HepG2 (cell line): ENCODE data around the gene C16orf89. TPM values are rescaled to one million over a fixed set of nuclear protein-coding genes. Genes with fewer than 3 reads are reported as not detected.

ENCODE experiments used
- HHEX ChIP-seq: IDR thresholded peaks from 2 replicates; pipeline ENCODE4 v1.6.1; 2016; ENCODE audit warnings: control low read depth
- JUNB ChIP-seq: sonication (generic); formaldehyde crosslinking; IDR thresholded peaks from 2 replicates; pipeline ENCODE4 v1.8.0; 2022; ENCODE audit warnings: missing genetic modification reagents, mild to moderate bottlenecking, borderline replicate concordance
- KAT7 ChIP-seq: IDR thresholded peaks from 2 replicates; pipeline ENCODE4 v1.6.1; 2018; ENCODE audit warnings: borderline replicate concordance, missing compliant biosample characterization
- MED13 ChIP-seq: sonication (generic); formaldehyde crosslinking; IDR thresholded peaks from 2 replicates; pipeline ENCODE4 v1.5.0; 2020; ENCODE audit warnings: missing genetic modification reagents
- MEF2D ChIP-seq: sonication (generic); formaldehyde crosslinking; IDR thresholded peaks from 2 replicates; pipeline ENCODE4 v1.5.1; 2020; ENCODE audit warnings: mild to moderate bottlenecking, missing genetic modification reagents
- MNT ChIP-seq: fragments of 450-650 bp; IDR thresholded peaks from 2 replicates; pipeline ENCODE4 v1.6.1; 2016
- MTF2 ChIP-seq: sonication (generic); formaldehyde crosslinking; IDR thresholded peaks from 2 replicates; pipeline ENCODE4 v1.5.0; 2020; ENCODE audit warnings: missing genetic modification reagents, borderline replicate concordance
- NFKB2 ChIP-seq: sonication (generic); formaldehyde crosslinking; IDR thresholded peaks from 2 replicates; pipeline ENCODE4 v1.4.0; 2020; ENCODE audit warnings: missing genetic modification reagents, borderline replicate concordance
- NFYC ChIP-seq: IDR thresholded peaks from 2 replicates; pipeline ENCODE4 v1.6.1; 2016; ENCODE audit warnings: missing genetic modification reagents, missing compliant biosample characterization
- PRPF4 ChIP-seq: fragments of 200-400 bp; formaldehyde crosslinking; IDR thresholded peaks from 2 replicates; pipeline ENCODE4 v1.6.1; 2016; ENCODE audit warnings: low read length, low read depth; ENCODE audit not compliant: poor library complexity, severe bottlenecking
- SCMH1 ChIP-seq: sonication (generic); formaldehyde crosslinking; IDR thresholded peaks from 2 replicates; pipeline ENCODE4 v1.9.0; 2021; ENCODE audit warnings: missing genetic modification reagents, mild to moderate bottlenecking, borderline replicate concordance
- TERF1 ChIP-seq: sonication (generic); formaldehyde crosslinking; IDR thresholded peaks from 2 replicates; pipeline ENCODE4 v1.8.0; 2022; ENCODE audit warnings: mild to moderate bottlenecking, missing genetic modification reagents, moderate library complexity
- ZBTB8A ChIP-seq: sonication (generic); formaldehyde crosslinking; IDR thresholded peaks from 2 replicates; pipeline ENCODE4 v1.4.0; 2020; ENCODE audit warnings: mild to moderate bottlenecking, low read depth, missing genetic modification reagents, borderline replicate concordance
- ZNF142 ChIP-seq: sonication (generic); formaldehyde crosslinking; IDR thresholded peaks from 2 replicates; pipeline ENCODE4 v1.4.0; 2020; ENCODE audit warnings: missing genetic modification reagents
- ZNF232 ChIP-seq: sonication (generic); formaldehyde crosslinking; IDR thresholded peaks from 2 replicates; pipeline ENCODE4 v1.4.0; 2020; ENCODE audit warnings: missing genetic modification reagents, borderline replicate concordance
- ZNF605 ChIP-seq: sonication (generic); formaldehyde crosslinking; IDR thresholded peaks from 2 replicates; pipeline ENCODE4 v1.8.0; 2022; ENCODE audit warnings: mild to moderate bottlenecking, missing genetic modification reagents
- ZNF614 ChIP-seq: IDR thresholded peaks from 2 replicates; pipeline ENCODE4 v1.6.1; 2018; ENCODE audit warnings: missing biosample characterization, missing genetic modification reagents, inconsistent platforms, borderline replicate concordance
- ZNF639 ChIP-seq: conservative IDR thresholded peaks from 2 replicates; pipeline ENCODE4 v1.6.1; 2018; ENCODE audit warnings: missing genetic modification reagents
- polyA plus RNA-seq, 8 experiments: library from polyadenylated mRNA; depleted of rRNA in 3 of 8; stranded (reverse) in 7 of 8; unstranded in 1 of 8; fragments of >200 nt; fragmentation: Illumina TruSeq in 4 of 8; extraction: Trizol in 4 of 8; gene quantifications; 2 replicates each; pipeline versions ENCODE4 v1.2.1 to v1.2.3, GENCODE V29; 2011 to 2016; ENCODE audit warnings: low read depth in 4 of 8, missing spikeins in 1 of 8, mixed read lengths in 1 of 8; ENCODE audit not compliant: insufficient read depth in 1 of 8
- total RNA-seq, 5 experiments: library from RNA; depleted of rRNA; stranded (reverse); fragments of >200 nt; fragmentation: Illumina TruSeq; extraction: Trizol; gene quantifications; 2 replicates each; pipeline ENCODE4 v1.2.3, GENCODE V29; 2016; ENCODE audit warnings: low read depth in 1 of 5
- TF ChIP-seq, protein P1 (sequence below): sonication (generic); formaldehyde crosslinking; IDR thresholded peaks from 2 replicates; pipeline ENCODE4 v1.5.0; 2020; ENCODE audit warnings: missing genetic modification reagents

C16orf89 gene
- total and polyA plus RNA-seq, 2 of the 13 experiments (the other 11 are each of a cell fraction or from before 2014, with no cell fraction given) = 1.9 to 3.4 TPM

DNA sequence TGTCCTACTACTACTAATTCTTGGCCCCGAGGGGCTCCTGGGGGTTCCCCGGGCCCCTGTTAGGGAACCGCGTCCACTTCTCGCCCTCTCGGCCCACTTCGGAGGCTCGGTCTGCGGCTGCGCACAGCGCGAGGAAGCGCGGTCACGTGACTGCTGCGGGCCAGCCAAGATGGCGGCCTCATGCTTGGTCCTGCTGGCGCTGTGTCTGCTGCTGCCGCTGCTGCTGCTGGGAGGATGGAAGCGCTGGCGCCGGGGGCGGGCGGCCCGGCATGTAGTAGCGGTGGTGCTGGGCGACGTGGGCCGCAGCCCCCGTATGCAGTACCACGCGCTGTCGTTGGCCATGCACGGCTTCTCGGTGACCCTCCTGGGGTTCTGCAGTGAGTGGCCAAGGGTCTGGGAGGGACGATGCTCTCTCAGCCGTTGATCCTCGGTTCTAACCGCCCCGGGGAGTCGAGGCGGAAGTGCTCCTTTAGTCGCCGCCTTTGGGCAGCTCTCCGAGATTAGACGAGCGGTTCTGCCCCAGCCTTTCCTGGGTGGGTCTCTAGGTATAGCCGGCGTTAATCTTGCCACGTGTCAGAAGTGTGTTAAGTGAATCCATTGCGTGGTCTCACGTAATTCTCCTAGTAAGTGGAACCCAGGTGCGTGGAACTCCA is 6.1 kb upstream of the C16orf89 start, which contains the start of gene ALG1 (continued):
- TF ChIP-seq NFKB2 (CRISPR knock-in tag) (peak; percentile 99; the same call in 1 of the 2 replicates), ZNF639 (peak; percentile 91), PRPF4 (no peak), NFYC (CRISPR knock-in tag) (peak; percentile 33; the same call in 1 of the 2 replicates), HHEX (CRISPR knock-in tag) (no peak), TERF1 (no peak), ZNF142 (peak; percentile 65; the same call in 1 of the 2 replicates), ZNF232 (CRISPR knock-in tag) (peak; percentile 91; the same call in 1 of the 2 replicates), MNT (peak; percentile 53), MED13 (CRISPR knock-in tag) (peak; percentile 65), ZNF614 (CRISPR knock-in tag) (peak; percentile 80; the same call in 1 of the 2 replicates), MEF2D (CRISPR knock-in tag) (peak; percentile 87; the same call in 1 of the 2 replicates), JUNB (CRISPR knock-in tag) (no peak), ZNF605 (CRISPR knock-in tag) (peak; percentile 96), MTF2 (CRISPR knock-in tag) (no peak; the same call in 1 of the 2 replicates), SCMH1 (no peak), KAT7 (CRISPR knock-in tag) (peak; percentile 98), ZBTB8A (no peak)
- TF ChIP-seq, protein P1, sequence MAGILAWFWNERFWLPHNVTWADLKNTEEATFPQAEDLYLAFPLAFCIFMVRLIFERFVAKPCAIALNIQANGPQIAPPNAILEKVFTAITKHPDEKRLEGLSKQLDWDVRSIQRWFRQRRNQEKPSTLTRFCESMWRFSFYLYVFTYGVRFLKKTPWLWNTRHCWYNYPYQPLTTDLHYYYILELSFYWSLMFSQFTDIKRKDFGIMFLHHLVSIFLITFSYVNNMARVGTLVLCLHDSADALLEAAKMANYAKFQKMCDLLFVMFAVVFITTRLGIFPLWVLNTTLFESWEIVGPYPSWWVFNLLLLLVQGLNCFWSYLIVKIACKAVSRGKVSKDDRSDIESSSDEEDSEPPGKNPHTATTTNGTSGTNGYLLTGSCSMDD (CRISPR knock-in tag) = no peak
